Right lobe of liver (tissue), 4 donors: ENCODE data around the gene SLF2.

Experiments used
- CTCF ChIP-seq, 4 donors: fragments of 200-600 bp in 3 of 4; fragments of 450-650 bp in 1 of 4; IDR thresholded peaks; one replicate each; pipeline versions ENCODE4 v1.5.1 to v1.8.0; 2016 to 2022; ENCODE audit warnings: antibody characterized with exemption in 4 of 4, mild to moderate bottlenecking in 2 of 4
- POLR2A ChIP-seq: fragments of 450-650 bp; IDR thresholded peaks from one replicate; pipeline ENCODE4 v1.6.1; 2017; ENCODE audit warnings: antibody characterized with exemption, mild to moderate bottlenecking
- donor health status: DM: no; HTN: no; CAD: no.
- donor health status: DM: no; HTN: no; CAD: no.
- donor health status: DM: no; HTN: yes; CAD: no.

GRCh38 chr10:100895346-100895745, 17.4 kb upstream of the SLF2 start:
- TF ChIP-seq CTCF (IDR thresholded peaks at IDR 0.05) (no peak), POLR2A (no peak)
